ENCODE measurements around the gene SNX33. TPM values are rescaled to one million over a fixed set of nuclear protein-coding genes. Genes with fewer than 3 reads are reported as not detected.

SNX33 gene
- total and polyA plus RNA-seq, 2 of the 13 experiments (the other 11 are each of a cell fraction or from before 2014, with no cell fraction given), result 11.0 to 11.6 TPM

DNA sequence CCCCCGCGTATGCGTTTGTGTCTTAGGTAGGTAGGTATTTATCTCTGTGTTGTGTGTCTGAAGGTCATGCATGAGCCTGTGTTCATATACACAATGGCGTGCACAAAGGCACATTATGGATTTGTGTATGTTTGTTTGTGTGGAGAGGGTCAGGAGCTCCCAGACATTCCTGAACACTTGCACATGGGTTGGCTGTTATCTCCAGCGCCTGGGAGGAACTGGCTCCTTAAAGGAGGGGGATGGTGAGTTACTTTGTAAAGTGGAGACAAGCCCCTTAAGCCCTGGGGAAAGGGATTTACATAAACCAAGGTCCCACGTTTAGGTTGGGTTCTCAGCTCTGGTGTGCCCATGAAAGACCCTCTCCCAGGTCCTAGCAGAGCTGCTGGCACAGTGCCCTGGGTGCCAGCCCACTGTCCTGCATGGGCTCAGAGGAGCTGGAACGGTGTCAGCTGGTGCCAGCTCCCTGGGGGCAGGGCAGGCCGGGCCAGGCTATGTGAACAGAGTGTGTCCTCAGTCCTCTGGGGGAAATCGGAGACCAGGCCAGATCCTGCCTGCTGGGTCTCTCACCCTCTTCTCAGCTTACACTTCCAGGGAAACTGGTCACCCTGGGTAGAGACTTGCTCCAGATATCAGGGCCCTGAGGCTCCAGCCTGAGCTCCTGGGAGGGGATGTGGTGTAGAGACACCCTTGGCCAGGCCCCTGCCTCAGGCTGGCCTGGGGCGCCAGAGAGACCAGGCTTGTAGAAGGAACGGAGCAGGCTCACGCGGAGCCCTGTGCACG, 25.1 kb downstream of the SNX33 start (continued):
- TF ChIP-seq HCFC1 (IDR thresholded peaks at IDR 0.05; ENCODE audit: low read depth, low read length) (no peak), NR2F2 (IDR thresholded peaks at IDR 0.05; ENCODE audit: borderline replicate concordance, low read depth) (no peak), YEATS2 (CRISPR knock-in tag; IDR thresholded peaks at IDR 0.05; ENCODE audit: borderline replicate concordance) (no peak), POLR2G (IDR thresholded peaks at IDR 0.05; ENCODE audit: low read depth, low read length) (no peak), CENPX (CRISPR knock-in tag; IDR thresholded peaks at IDR 0.05) (no peak), ZNF672 (CRISPR knock-in tag; IDR thresholded peaks at IDR 0.05) (no peak), ZNF33B (CRISPR knock-in tag; IDR thresholded peaks at IDR 0.05) (no peak), ZNF496 (CRISPR knock-in tag; IDR thresholded peaks at IDR 0.05; ENCODE audit: insufficient replicate concordance) (no peak), ZNF3 (CRISPR knock-in tag; IDR thresholded peaks at IDR 0.05) (no peak), ISL2 (CRISPR knock-in tag; IDR thresholded peaks at IDR 0.05) (no peak), SALL1 (CRISPR knock-in tag; IDR thresholded peaks at IDR 0.05) (0 out of 2 replicates have a peak, but pooled peaks have one; percentile 9)
- TF ChIP-seq, protein P1, sequence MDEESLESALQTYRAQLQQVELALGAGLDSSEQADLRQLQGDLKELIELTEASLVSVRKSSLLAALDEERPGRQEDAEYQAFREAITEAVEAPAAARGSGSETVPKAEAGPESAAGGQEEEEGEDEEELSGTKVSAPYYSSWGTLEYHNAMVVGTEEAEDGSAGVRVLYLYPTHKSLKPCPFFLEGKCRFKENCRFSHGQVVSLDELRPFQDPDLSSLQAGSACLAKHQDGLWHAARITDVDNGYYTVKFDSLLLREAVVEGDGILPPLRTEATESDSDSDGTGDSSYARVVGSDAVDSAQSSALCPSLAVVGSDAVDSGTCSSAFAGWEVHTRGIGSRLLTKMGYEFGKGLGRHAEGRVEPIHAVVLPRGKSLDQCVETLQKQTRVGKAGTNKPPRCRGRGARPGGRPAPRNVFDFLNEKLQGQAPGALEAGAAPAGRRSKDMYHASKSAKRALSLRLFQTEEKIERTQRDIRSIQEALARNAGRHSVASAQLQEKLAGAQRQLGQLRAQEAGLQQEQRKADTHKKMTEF (CRISPR knock-in tag; IDR thresholded peaks at IDR 0.05), result no peak
- TF ChIP-seq, protein P2, sequence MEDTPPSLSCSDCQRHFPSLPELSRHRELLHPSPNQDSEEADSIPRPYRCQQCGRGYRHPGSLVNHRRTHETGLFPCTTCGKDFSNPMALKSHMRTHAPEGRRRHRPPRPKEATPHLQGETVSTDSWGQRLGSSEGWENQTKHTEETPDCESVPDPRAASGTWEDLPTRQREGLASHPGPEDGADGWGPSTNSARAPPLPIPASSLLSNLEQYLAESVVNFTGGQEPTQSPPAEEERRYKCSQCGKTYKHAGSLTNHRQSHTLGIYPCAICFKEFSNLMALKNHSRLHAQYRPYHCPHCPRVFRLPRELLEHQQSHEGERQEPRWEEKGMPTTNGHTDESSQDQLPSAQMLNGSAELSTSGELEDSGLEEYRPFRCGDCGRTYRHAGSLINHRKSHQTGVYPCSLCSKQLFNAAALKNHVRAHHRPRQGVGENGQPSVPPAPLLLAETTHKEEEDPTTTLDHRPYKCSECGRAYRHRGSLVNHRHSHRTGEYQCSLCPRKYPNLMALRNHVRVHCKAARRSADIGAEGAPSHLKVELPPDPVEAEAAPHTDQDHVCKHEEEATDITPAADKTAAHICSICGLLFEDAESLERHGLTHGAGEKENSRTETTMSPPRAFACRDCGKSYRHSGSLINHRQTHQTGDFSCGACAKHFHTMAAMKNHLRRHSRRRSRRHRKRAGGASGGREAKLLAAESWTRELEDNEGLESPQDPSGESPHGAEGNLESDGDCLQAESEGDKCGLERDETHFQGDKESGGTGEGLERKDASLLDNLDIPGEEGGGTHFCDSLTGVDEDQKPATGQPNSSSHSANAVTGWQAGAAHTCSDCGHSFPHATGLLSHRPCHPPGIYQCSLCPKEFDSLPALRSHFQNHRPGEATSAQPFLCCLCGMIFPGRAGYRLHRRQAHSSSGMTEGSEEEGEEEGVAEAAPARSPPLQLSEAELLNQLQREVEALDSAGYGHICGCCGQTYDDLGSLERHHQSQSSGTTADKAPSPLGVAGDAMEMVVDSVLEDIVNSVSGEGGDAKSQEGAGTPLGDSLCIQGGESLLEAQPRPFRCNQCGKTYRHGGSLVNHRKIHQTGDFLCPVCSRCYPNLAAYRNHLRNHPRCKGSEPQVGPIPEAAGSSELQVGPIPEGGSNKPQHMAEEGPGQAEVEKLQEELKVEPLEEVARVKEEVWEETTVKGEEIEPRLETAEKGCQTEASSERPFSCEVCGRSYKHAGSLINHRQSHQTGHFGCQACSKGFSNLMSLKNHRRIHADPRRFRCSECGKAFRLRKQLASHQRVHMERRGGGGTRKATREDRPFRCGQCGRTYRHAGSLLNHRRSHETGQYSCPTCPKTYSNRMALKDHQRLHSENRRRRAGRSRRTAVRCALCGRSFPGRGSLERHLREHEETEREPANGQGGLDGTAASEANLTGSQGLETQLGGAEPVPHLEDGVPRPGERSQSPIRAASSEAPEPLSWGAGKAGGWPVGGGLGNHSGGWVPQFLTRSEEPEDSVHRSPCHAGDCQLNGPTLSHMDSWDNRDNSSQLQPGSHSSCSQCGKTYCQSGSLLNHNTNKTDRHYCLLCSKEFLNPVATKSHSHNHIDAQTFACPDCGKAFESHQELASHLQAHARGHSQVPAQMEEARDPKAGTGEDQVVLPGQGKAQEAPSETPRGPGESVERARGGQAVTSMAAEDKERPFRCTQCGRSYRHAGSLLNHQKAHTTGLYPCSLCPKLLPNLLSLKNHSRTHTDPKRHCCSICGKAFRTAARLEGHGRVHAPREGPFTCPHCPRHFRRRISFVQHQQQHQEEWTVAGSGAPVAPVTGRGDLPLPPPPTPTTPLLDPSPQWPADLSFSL (CRISPR knock-in tag; IDR thresholded peaks at IDR 0.05), result peak; percentile 55; the same call in 1 of the 2 replicates
- TF ChIP-seq, protein P3, sequence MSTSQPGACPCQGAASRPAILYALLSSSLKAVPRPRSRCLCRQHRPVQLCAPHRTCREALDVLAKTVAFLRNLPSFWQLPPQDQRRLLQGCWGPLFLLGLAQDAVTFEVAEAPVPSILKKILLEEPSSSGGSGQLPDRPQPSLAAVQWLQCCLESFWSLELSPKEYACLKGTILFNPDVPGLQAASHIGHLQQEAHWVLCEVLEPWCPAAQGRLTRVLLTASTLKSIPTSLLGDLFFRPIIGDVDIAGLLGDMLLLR (CRISPR knock-in tag; IDR thresholded peaks at IDR 0.05), result no peak
- TF ChIP-seq, protein P4, sequence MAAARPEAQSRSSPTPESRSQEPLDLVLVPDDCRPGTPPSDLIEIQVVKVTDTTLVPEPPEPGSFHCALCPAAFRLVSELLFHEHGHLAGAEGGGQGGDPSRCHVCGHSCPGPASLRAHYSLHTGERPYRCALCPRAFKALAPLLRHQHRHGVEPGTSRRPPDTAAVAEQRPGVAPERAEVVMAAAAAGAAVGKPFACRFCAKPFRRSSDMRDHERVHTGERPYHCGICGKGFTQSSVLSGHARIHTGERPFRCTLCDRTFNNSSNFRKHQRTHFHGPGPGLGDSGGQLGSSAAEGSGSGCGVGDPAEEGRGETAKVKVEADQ (CRISPR knock-in tag; IDR thresholded peaks at IDR 0.05; ENCODE audit: borderline replicate concordance), result no peak
- TF ChIP-seq, protein P5, sequence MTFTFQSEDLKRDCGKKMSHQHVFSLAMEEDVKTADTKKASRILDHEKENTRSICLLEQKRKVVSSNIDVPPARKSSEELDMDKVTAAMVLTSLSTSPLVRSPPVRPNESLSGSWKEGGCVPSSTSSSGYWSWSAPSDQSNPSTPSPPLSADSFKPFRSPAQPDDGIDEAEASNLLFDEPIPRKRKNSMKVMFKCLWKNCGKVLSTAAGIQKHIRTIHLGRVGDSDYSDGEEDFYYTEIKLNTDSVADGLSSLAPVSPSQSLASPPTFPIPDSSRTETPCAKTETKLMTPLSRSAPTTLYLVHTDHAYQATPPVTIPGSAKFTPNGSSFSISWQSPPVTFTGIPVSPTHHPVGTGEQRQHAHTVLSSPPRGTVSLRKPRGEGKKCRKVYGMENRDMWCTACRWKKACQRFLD (CRISPR knock-in tag; IDR thresholded peaks at IDR 0.05; ENCODE audit: borderline replicate concordance), result no peak
